PC-3 (cell line): ENCODE measurements around the gene IFI30.

ENCODE experiments used
- CTCF ChIP-seq: fragments of 300-600 bp; sonication (generic); conservative IDR thresholded peaks from 2 replicates; pipeline ENCODE4 v1.5.1; 2017; ENCODE audit warnings: antibody characterized with exemption, low read depth, mild to moderate bottlenecking, low read length
- EZH2 ChIP-seq: fragments of 300-600 bp; sonication (generic); IDR thresholded peaks from one replicate; pipeline ENCODE4 v1.6.1; 2017; ENCODE audit warnings: antibody characterized with exemption, mild to moderate bottlenecking, low read length; ENCODE audit not compliant: unreplicated experiment

- TF ChIP-seq CTCF (no peak), EZH2 (no peak)
These were observed 28.8 kb downstream of the IFI30 start for GRCh38 chr19:18202397-18202777.
